ENCODE measurements around the gene ZGRF1.

- TF ChIP-seq CTCF (IDR thresholded peaks at IDR 0.05 in 2 of 3, conservative IDR thresholded peaks at IDR 0.05 in 1 of 3; ENCODE audit: borderline replicate concordance in 1 of 3, insufficient read depth in 1 of 3, low read depth in 2 of 3, low read length in 2 of 3) (no peak), POLR2AphosphoS5 (IDR thresholded peaks at IDR 0.05; ENCODE audit: low read depth, low read length) (no peak), REST (IDR thresholded peaks at IDR 0.05; ENCODE audit: low read depth) (no peak), SIN3A (IDR thresholded peaks at IDR 0.05; ENCODE audit: low read depth) (no peak), CEBPB (IDR thresholded peaks at IDR 0.05; ENCODE audit: low read depth) (no peak), RAD21 (IDR thresholded peaks at IDR 0.05; ENCODE audit: low read depth) (no peak), TCF7L2 (IDR thresholded peaks at IDR 0.05; ENCODE audit: borderline replicate concordance, extremely low read depth, insufficient read depth, insufficient read length) (no peak), YY1 (IDR thresholded peaks at IDR 0.05; ENCODE audit: extremely low read depth, insufficient replicate concordance, low read depth, low read length) (no peak), EZH2phosphoT487 (IDR thresholded peaks at IDR 0.05; ENCODE audit: borderline replicate concordance) (no peak), MAX (IDR thresholded peaks at IDR 0.05) (no peak), ZFX (IDR thresholded peaks at IDR 0.05) (no peak), SP1 (IDR thresholded peaks at IDR 0.05; ENCODE audit: low read depth) (no peak), POLR2A (IDR thresholded peaks at IDR 0.05; ENCODE audit: borderline replicate concordance, extremely low read depth, insufficient read depth, insufficient read length) (no peak), ZNF274 (IDR thresholded peaks at IDR 0.05; ENCODE audit: low read depth, low read length) (no peak)
Observed at GRCh38 chr4:112589206-112589605, 47.5 kb downstream of the ZGRF1 start.

All from HCT116 (cell line).